Measurements from ENCODE around the gene ETV6.

The ETV6 gene

GRCh38 chr12:11668611-11669010, 19.1 kb downstream of the ETV6 start:
- WGBS, 2 experiments (ENCODE audit: insufficient coverage in 2 of 2) = 85 to 93% methylated on average over 4 to 5 of the region's 6 CpGs

GRCh38 chr12:11669348-11669747, 19.9 kb downstream of the ETV6 start:
- H3K4me3 ChIP-seq (ENCODE audit: extremely low read depth, insufficient read depth, low read length, poor library complexity, severe bottlenecking) = no peak overlapping the region
- 80 to 87% methylated on average over 4 of the region's 5 CpGs for WGBS, 2 experiments (ENCODE audit: insufficient coverage in 2 of 2)

More at GRCh38 chr12:11668611-11669010, 19.1 kb downstream of the ETV6 start:
- Histone ChIP-seq H3K4me3 (ENCODE audit: extremely low read depth, insufficient read depth, low read length, poor library complexity, severe bottlenecking) (no peak overlapping the region), H3K27ac (ENCODE audit: low read depth, low read length, severe bottlenecking) (no peak overlapping the region), H3K4me1 (ENCODE audit: control insufficient read depth, insufficient read depth, low read length, poor library complexity, severe bottlenecking) (peaks cover 15% of the 10 kb centered on the region), H3K36me3 (ENCODE audit: control insufficient read depth, insufficient read depth, low read length) (peaks cover 17% of the 10 kb centered on the region), H3K9me3 (ENCODE audit: control insufficient read depth, low read length) (no peaks in the 10 kb centered on the region)

GRCh38 chr12:11672256-11673191, 23.1 kb downstream of the ETV6 start:
- H3K9me3 ChIP-seq (ENCODE audit: control insufficient read depth, low read length) = no peaks in the 10 kb centered on the region
- peaks cover 29% of the 10 kb centered on the region for H3K4me1 ChIP-seq (ENCODE audit: control insufficient read depth, insufficient read depth, low read length, poor library complexity, severe bottlenecking)
- no peak overlapping the region for H3K4me3 ChIP-seq (ENCODE audit: extremely low read depth, insufficient read depth, low read length, poor library complexity, severe bottlenecking)
- H3K36me3 ChIP-seq (ENCODE audit: control insufficient read depth, insufficient read depth, low read length) = peaks cover 2% of the 10 kb centered on the region
- WGBS, 2 experiments (ENCODE audit: insufficient coverage in 2 of 2) = 72 to 77% methylated on average over 11 to 14 of the region's 18 CpGs
- H3K27ac ChIP-seq (ENCODE audit: low read depth, low read length, severe bottlenecking) = no peak overlapping the region

More at GRCh38 chr12:11669348-11669747, 19.9 kb downstream of the ETV6 start:
- H3K4me1 ChIP-seq (ENCODE audit: control insufficient read depth, insufficient read depth, low read length, poor library complexity, severe bottlenecking) = peaks cover 22% of the 10 kb centered on the region
- no peak overlapping the region for H3K27ac ChIP-seq (ENCODE audit: low read depth, low read length, severe bottlenecking)
- no peaks in the 10 kb centered on the region for H3K9me3 ChIP-seq (ENCODE audit: control insufficient read depth, low read length)
- H3K36me3 ChIP-seq (ENCODE audit: control insufficient read depth, insufficient read depth, low read length) = peaks cover 17% of the 10 kb centered on the region

GRCh38 chr12:11673666-11674461, 24.4 kb downstream of the ETV6 start:
- WGBS, 2 experiments (ENCODE audit: insufficient coverage in 2 of 2) = 84 to 89% methylated on average over 11 to 12 of the region's 13 CpGs
- peaks cover 29% of the 10 kb centered on the region for H3K4me1 ChIP-seq (ENCODE audit: control insufficient read depth, insufficient read depth, low read length, poor library complexity, severe bottlenecking)
- no peak overlapping the region for H3K4me3 ChIP-seq (ENCODE audit: extremely low read depth, insufficient read depth, low read length, poor library complexity, severe bottlenecking)
- no peak overlapping the region for H3K27ac ChIP-seq (ENCODE audit: low read depth, low read length, severe bottlenecking)
- peaks cover 6% of the 10 kb centered on the region for H3K36me3 ChIP-seq (ENCODE audit: control insufficient read depth, insufficient read depth, low read length)
- H3K9me3 ChIP-seq (ENCODE audit: control insufficient read depth, low read length) = no peaks in the 10 kb centered on the region

GRCh38 chr12:11674894-11675390, 25.5 kb downstream of the ETV6 start:
- Histone ChIP-seq H3K36me3 (ENCODE audit: control insufficient read depth, insufficient read depth, low read length) (peaks cover 11% of the 10 kb centered on the region), H3K9me3 (ENCODE audit: control insufficient read depth, low read length) (no peaks in the 10 kb centered on the region), H3K4me1 (ENCODE audit: control insufficient read depth, insufficient read depth, low read length, poor library complexity, severe bottlenecking) (peaks cover 29% of the 10 kb centered on the region), H3K27ac (ENCODE audit: low read depth, low read length, severe bottlenecking) (no peak overlapping the region), H3K4me3 (ENCODE audit: extremely low read depth, insufficient read depth, low read length, poor library complexity, severe bottlenecking) (no peak overlapping the region)
- 87 to 96% methylated on average over 4 of the region's 4 CpGs for WGBS, 2 experiments (ENCODE audit: insufficient coverage in 2 of 2)

GRCh38 chr12:11676052-11676451, 26.6 kb downstream of the ETV6 start:
- H3K27ac ChIP-seq (ENCODE audit: low read depth, low read length, severe bottlenecking) = no peak overlapping the region
- 81 to 96% methylated on average over 4 of the region's 4 CpGs for WGBS, 2 experiments (ENCODE audit: insufficient coverage in 2 of 2)
- H3K9me3 ChIP-seq (ENCODE audit: control insufficient read depth, low read length) = no peaks in the 10 kb centered on the region
- peaks cover 11% of the 10 kb centered on the region for H3K36me3 ChIP-seq (ENCODE audit: control insufficient read depth, insufficient read depth, low read length)
- H3K4me1 ChIP-seq (ENCODE audit: control insufficient read depth, insufficient read depth, low read length, poor library complexity, severe bottlenecking) = peaks cover 29% of the 10 kb centered on the region
- no peak overlapping the region for H3K4me3 ChIP-seq (ENCODE audit: extremely low read depth, insufficient read depth, low read length, poor library complexity, severe bottlenecking)

- Histone ChIP-seq H3K9me3 (ENCODE audit: control insufficient read depth, low read length) (no peaks in the 10 kb centered on the region), H3K4me3 (ENCODE audit: extremely low read depth, insufficient read depth, low read length, poor library complexity, severe bottlenecking) (no peak overlapping the region), H3K4me1 (ENCODE audit: control insufficient read depth, insufficient read depth, low read length, poor library complexity, severe bottlenecking) (peaks cover 28% of the 10 kb centered on the region), H3K36me3 (ENCODE audit: control insufficient read depth, insufficient read depth, low read length) (peaks cover 11% of the 10 kb centered on the region), H3K27ac (ENCODE audit: low read depth, low read length, severe bottlenecking) (no peak overlapping the region)
- WGBS, 2 experiments (ENCODE audit: insufficient coverage in 2 of 2) = 70 to 100% methylated on average over 1 to 2 of the region's 4 CpGs
Observed at GRCh38 chr12:11677093-11677492, 27.6 kb downstream of the ETV6 start.

GRCh38 chr12:11677752-11678151, 28.3 kb downstream of the ETV6 start:
- Histone ChIP-seq H3K27ac (ENCODE audit: low read depth, low read length, severe bottlenecking) (no peak overlapping the region), H3K36me3 (ENCODE audit: control insufficient read depth, insufficient read depth, low read length) (peaks cover 11% of the 10 kb centered on the region), H3K9me3 (ENCODE audit: control insufficient read depth, low read length) (no peaks in the 10 kb centered on the region), H3K4me3 (ENCODE audit: extremely low read depth, insufficient read depth, low read length, poor library complexity, severe bottlenecking) (no peak overlapping the region), H3K4me1 (ENCODE audit: control insufficient read depth, insufficient read depth, low read length, poor library complexity, severe bottlenecking) (peaks cover 23% of the 10 kb centered on the region)
- WGBS, 2 experiments (ENCODE audit: insufficient coverage in 2 of 2) = 90 to 100% methylated on average over 7 of the region's 7 CpGs

- Histone ChIP-seq H3K36me3 (ENCODE audit: control insufficient read depth, insufficient read depth, low read length) (peaks cover 11% of the 10 kb centered on the region), H3K9me3 (ENCODE audit: control insufficient read depth, low read length) (no peaks in the 10 kb centered on the region), H3K4me1 (ENCODE audit: control insufficient read depth, insufficient read depth, low read length, poor library complexity, severe bottlenecking) (peaks cover 21% of the 10 kb centered on the region), H3K4me3 (ENCODE audit: extremely low read depth, insufficient read depth, low read length, poor library complexity, severe bottlenecking) (no peak overlapping the region), H3K27ac (ENCODE audit: low read depth, low read length, severe bottlenecking) (no peak overlapping the region)
- no CpG with 5 or more reads among the region's 3 CpGs for WGBS, 2 experiments (ENCODE audit: insufficient coverage in 2 of 2)
Observed at GRCh38 chr12:11678781-11679180, 29.3 kb downstream of the ETV6 start.

GRCh38 chr12:11681207-11681606, 31.7 kb downstream of the ETV6 start:
- Histone ChIP-seq H3K27ac (ENCODE audit: low read depth, low read length, severe bottlenecking) (no peak overlapping the region), H3K4me1 (ENCODE audit: control insufficient read depth, insufficient read depth, low read length, poor library complexity, severe bottlenecking) (peaks cover 14% of the 10 kb centered on the region), H3K9me3 (ENCODE audit: control insufficient read depth, low read length) (no peaks in the 10 kb centered on the region), H3K36me3 (ENCODE audit: control insufficient read depth, insufficient read depth, low read length) (peaks cover 11% of the 10 kb centered on the region), H3K4me3 (ENCODE audit: extremely low read depth, insufficient read depth, low read length, poor library complexity, severe bottlenecking) (no peak overlapping the region)
- no CpG with 5 or more reads among the region's 2 CpGs for WGBS, 2 experiments (ENCODE audit: insufficient coverage in 2 of 2)

Data from mesodermal cell (in vitro differentiated cells).